ENCODE data around the gene ROR2.

GRCh38 chr9:91757782-91758181 is 192.2 kb downstream of the ROR2 start:
- TF ChIP-seq TARDBP (IDR thresholded peaks at IDR 0.05): no peak
- no peak for TF ChIP-seq L3MBTL2 (conservative IDR thresholded peaks at IDR 0.05)
- TF ChIP-seq NFRKB (IDR thresholded peaks at IDR 0.05): no peak
- no peak for TF ChIP-seq ARNT (IDR thresholded peaks at IDR 0.05)
- TF ChIP-seq FOXK2 (IDR thresholded peaks at IDR 0.05): no peak
- no peak for TF ChIP-seq BHLHE40 (IDR thresholded peaks at IDR 0.05; ENCODE audit: borderline replicate concordance)
- TF ChIP-seq HDGF (IDR thresholded peaks at IDR 0.05; ENCODE audit: borderline replicate concordance): no peak
- TF ChIP-seq FOXA1 (IDR thresholded peaks at IDR 0.05): no peak
- no peak for TF ChIP-seq CTBP1 (IDR thresholded peaks at IDR 0.05; ENCODE audit: borderline replicate concordance)
- TF ChIP-seq ELF4 (IDR thresholded peaks at IDR 0.05): no peak
- TF ChIP-seq SUZ12 (IDR thresholded peaks at IDR 0.05): no peak
- no peak for TF ChIP-seq FOXM1 (IDR thresholded peaks at IDR 0.05; ENCODE audit: borderline replicate concordance)

All from HEK293T (cell line).